Keratinocyte (primary cell): Measurements from ENCODE around the gene PTPRT. TPM values are rescaled to one million over a fixed set of nuclear protein-coding genes. Genes with fewer than 3 reads are reported as not detected.

ENCODE experiments used
- DNase-seq: peaks from one replicate; pipeline ENCODE4 v3.0.0-alpha.2; 2011; ENCODE audit warnings: low read depth, missing footprints, low spot score
- FAIRE-seq: peaks from 2 replicates; lab custom pipeline; 2011; peaks lifted over from hg19 to GRCh38; lab: Jason Lieb, UNC
- H2AFZ ChIP-seq: 2 replicates; pipeline ENCODE4 v1.6.0; 2012; ENCODE audit warnings: low read length, control low read depth, inconsistent platforms; ENCODE audit not compliant: control insufficient read depth
- H3K27ac ChIP-seq: 2 replicates; pipeline ENCODE4 v1.5.1; 2011; ENCODE audit warnings: low read length; ENCODE audit not compliant: control insufficient read depth, insufficient read depth
- H3K27me3 ChIP-seq: 3 replicates; pipeline ENCODE4 v1.6.0; 2011; ENCODE audit warnings: low read length; ENCODE audit not compliant: control insufficient read depth, insufficient read depth; ENCODE audit errors: extremely low read depth
- H3K36me3 ChIP-seq, 2 experiments: 2 replicates in 1 of 2; 3 replicates in 1 of 2; pipeline ENCODE4 v1.5.1; 2011; ENCODE audit warnings: low read length in 2 of 2, mild to moderate bottlenecking in 1 of 2; ENCODE audit not compliant: control insufficient read depth in 2 of 2, insufficient read depth in 2 of 2; ENCODE audit errors: extremely low read depth in 1 of 2
- H3K4me1 ChIP-seq: 3 replicates; pipeline ENCODE4 v1.5.1; 2011; ENCODE audit warnings: low read length; ENCODE audit not compliant: control insufficient read depth, insufficient read depth; ENCODE audit errors: extremely low read depth
- H3K4me2 ChIP-seq: 3 replicates; pipeline ENCODE4 v1.6.0; 2011; ENCODE audit warnings: low read depth, low read length; ENCODE audit not compliant: control insufficient read depth, insufficient read depth; ENCODE audit errors: extremely low read depth
- H3K4me3 ChIP-seq, 3 experiments: fragments of 200-600 bp in 1 of 3; sonication (generic) in 1 of 3; 2 replicates in 2 of 3; 3 replicates in 1 of 3; pipeline ENCODE4 v1.5.1; 2011 to 2016; ENCODE audit warnings: low read length in 3 of 3, mild to moderate bottlenecking in 3 of 3, control low read depth in 2 of 3, inconsistent platforms in 1 of 3, low read depth in 1 of 3, mixed read lengths in 1 of 3, mixed run types in 1 of 3, moderate library complexity in 1 of 3; ENCODE audit not compliant: control insufficient read depth in 2 of 3, insufficient read depth in 2 of 3; ENCODE audit errors: extremely low read depth in 1 of 3
- H3K79me2 ChIP-seq: 2 replicates; pipeline ENCODE4 v1.6.0; 2012; ENCODE audit warnings: low read length; ENCODE audit not compliant: control insufficient read depth, insufficient read depth
- H3K9ac ChIP-seq: 3 replicates; pipeline ENCODE4 v1.6.0; 2011; ENCODE audit warnings: low read length; ENCODE audit not compliant: control insufficient read depth, insufficient read depth; ENCODE audit errors: extremely low read depth
- H3K9me1 ChIP-seq: 3 replicates; pipeline ENCODE4 v1.6.0; 2011; ENCODE audit warnings: low read length; ENCODE audit not compliant: control insufficient read depth, insufficient read depth; ENCODE audit errors: extremely low read depth
- H3K9me3 ChIP-seq: 2 replicates; pipeline ENCODE4 v1.5.1; 2012; ENCODE audit warnings: low read depth, low read length; ENCODE audit not compliant: control insufficient read depth
- H4K20me1 ChIP-seq: 3 replicates; pipeline ENCODE4 v1.6.0; 2011; ENCODE audit warnings: low read length; ENCODE audit not compliant: control insufficient read depth, insufficient read depth; ENCODE audit errors: extremely low read depth
- CTCF ChIP-seq, 3 experiments: IDR thresholded peaks in 1 of 3; conservative IDR thresholded peaks in 1 of 3; optimal IDR thresholded peaks in 1 of 3; 2 replicates in 2 of 3; 3 replicates in 1 of 3; pipeline versions ENCODE3 to v1.5.1; 2011; ENCODE audit warnings: low read length in 3 of 3, mild to moderate bottlenecking in 3 of 3, moderate library complexity in 2 of 3, control low read depth in 1 of 3, inconsistent platforms in 1 of 3; ENCODE audit not compliant: insufficient read depth in 2 of 3; ENCODE audit errors: extremely low read depth in 1 of 3
- EZH2 ChIP-seq: IDR thresholded peaks from one replicate; pipeline ENCODE4 v1.6.1; 2012; ENCODE audit warnings: inconsistent platforms, mild to moderate bottlenecking, low read length, moderate library complexity
- dilution Hi-C: fragments of 300-500 bp; cut with MboI; formaldehyde crosslinking; loops from one replicate; pipeline ENCODE4 v1.7.0; 2020; ENCODE audit warnings: low sequenced_read_pairs; ENCODE audit not compliant: extremely low pct_ligation_motif_present
- polyA plus RNA-seq, 5 experiments: library from polyadenylated mRNA; depleted of rRNA in 3 of 5; stranded (reverse) in 3 of 5; stranded (forward) in 1 of 5; unstranded in 1 of 5; fragments of >200 nt; gene quantifications; 1 replicate in 1 of 5; 2 replicates in 3 of 5; 3 replicates in 1 of 5; pipeline versions ENCODE4 v1.2.1 to v1.2.3, GENCODE V29; 2011 to 2012; ENCODE audit warnings: missing spikeins in 2 of 5, low read depth in 1 of 5, low replicate concordance in 1 of 5

Gene PTPRT
- polyA plus RNA-seq, 1 donor (not counting 4 experiments of a cell fraction or from before 2014, with no cell fraction given), result not detected

GRCh38 chr20:42319252-42320013, 870.3 kb downstream of the PTPRT start:
- dilution Hi-C loops, result no loop called here
- no peak overlapping the region for H3K4me3 ChIP-seq
- FAIRE-seq, result no peak
- H3K4me2 ChIP-seq, result no peak overlapping the region
- no peak overlapping the region for H3K9ac ChIP-seq
- peaks cover 4% of the 10 kb centered on the region for H3K9me3 ChIP-seq
- H3K4me1 ChIP-seq, result no peaks in the 10 kb centered on the region
- H3K79me2 ChIP-seq, result no peaks in the 10 kb centered on the region
- H3K27me3 ChIP-seq, result no peaks in the 10 kb centered on the region
- no peak overlapping the region for H3K27ac ChIP-seq
- H2AFZ ChIP-seq, result no peak overlapping the region
- TF ChIP-seq CTCF (optimal IDR thresholded peaks at IDR 0.05 in 1 of 3, IDR thresholded peaks at IDR 0.05 in 1 of 3, conservative IDR thresholded peaks at IDR 0.05 in 1 of 3; ENCODE audit: extremely low read depth in 1 of 3, insufficient read depth in 2 of 3, low read length in 3 of 3) (no peak), EZH2 (no peak)
- no peaks in the 10 kb centered on the region for H4K20me1 ChIP-seq
- H3K9me1 ChIP-seq, result no peaks in the 10 kb centered on the region
- no peak for DNase-seq
- no peaks in the 10 kb centered on the region for H3K36me3 ChIP-seq

DNA sequence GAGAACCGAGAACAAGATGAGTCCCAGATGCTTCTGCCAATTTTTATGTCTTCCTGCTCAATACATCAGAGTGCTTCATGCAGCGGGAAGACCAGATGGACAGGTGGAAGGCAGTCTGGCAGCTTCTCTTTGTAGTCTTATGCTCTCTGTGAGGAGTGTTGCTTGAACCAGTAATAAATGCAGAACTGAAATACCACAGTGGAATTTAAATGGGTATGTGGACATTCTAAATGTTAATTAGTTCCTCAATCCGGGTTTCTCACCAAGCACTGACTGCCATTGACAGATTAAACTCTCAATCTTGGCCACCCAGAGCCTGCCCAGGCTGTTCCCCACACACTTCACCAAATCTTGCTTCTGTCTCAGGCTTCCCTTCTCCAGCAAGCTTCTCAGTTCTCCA, 876.0 kb downstream of the PTPRT start:
- Histone ChIP-seq H2AFZ (no peak overlapping the region), H3K79me2 (no peaks in the 10 kb centered on the region), H3K36me3 (no peaks in the 10 kb centered on the region), H3K4me1 (no peaks in the 10 kb centered on the region), H3K9me1 (no peaks in the 10 kb centered on the region), H3K27me3 (no peaks in the 10 kb centered on the region), H3K4me3 (no peak overlapping the region), H3K4me2 (no peak overlapping the region), H3K9ac (no peak overlapping the region), H3K27ac (no peak overlapping the region), H3K9me3 (peaks cover 2% of the 10 kb centered on the region), H4K20me1 (no peaks in the 10 kb centered on the region)
- FAIRE-seq, result no peak
- dilution Hi-C loops, result no loop called here
- TF ChIP-seq EZH2, result no peak
- no peak for TF ChIP-seq CTCF (optimal IDR thresholded peaks at IDR 0.05 in 1 of 3, IDR thresholded peaks at IDR 0.05 in 1 of 3, conservative IDR thresholded peaks at IDR 0.05 in 1 of 3; ENCODE audit: extremely low read depth in 1 of 3, insufficient read depth in 2 of 3, low read length in 3 of 3)
- no peak for DNase-seq
